ENCODE results near the gene MAP1LC3B2.
"Not testable (repeated sequence)": the region's sequence is repeated elsewhere in the genome, so short reads cannot be mapped to it uniquely, and the experiment has no call there.

The MAP1LC3B2 gene

DNA sequence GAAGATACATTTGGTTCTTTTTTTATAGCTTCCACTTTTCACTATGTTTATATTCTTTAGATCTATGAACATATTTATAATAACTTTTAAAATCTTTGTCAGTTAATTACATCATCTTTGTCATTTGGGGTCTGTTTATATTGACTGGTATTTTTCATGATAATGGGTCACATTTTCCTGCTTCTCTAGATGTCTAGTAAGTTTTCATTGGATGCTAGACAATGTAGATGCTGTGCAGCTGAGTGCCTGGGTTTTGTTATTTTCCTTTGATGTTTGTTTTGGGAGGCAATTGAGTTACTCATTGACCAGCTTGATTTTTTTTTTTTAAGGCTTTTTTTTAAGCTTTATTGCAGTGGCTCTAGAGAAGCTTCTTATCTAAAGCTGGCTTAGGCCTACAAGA, 4.9 kb downstream of the MAP1LC3B2 start:
- no peak overlapping the region for H3K27ac ChIP-seq
- no peak for DNase-seq (ENCODE audit: low spot score)
- POLR2A ChIA-PET (ENCODE audit: low non-redundant PET), result no interaction called here
- CTCF ChIA-PET, result interaction anchor here (0.7 kb wide), 1 partner anchor 536 kb away, joined by 4 read pairs; no protein-coding TSS in a partner anchor
- TF ChIP-seq, protein P1, sequence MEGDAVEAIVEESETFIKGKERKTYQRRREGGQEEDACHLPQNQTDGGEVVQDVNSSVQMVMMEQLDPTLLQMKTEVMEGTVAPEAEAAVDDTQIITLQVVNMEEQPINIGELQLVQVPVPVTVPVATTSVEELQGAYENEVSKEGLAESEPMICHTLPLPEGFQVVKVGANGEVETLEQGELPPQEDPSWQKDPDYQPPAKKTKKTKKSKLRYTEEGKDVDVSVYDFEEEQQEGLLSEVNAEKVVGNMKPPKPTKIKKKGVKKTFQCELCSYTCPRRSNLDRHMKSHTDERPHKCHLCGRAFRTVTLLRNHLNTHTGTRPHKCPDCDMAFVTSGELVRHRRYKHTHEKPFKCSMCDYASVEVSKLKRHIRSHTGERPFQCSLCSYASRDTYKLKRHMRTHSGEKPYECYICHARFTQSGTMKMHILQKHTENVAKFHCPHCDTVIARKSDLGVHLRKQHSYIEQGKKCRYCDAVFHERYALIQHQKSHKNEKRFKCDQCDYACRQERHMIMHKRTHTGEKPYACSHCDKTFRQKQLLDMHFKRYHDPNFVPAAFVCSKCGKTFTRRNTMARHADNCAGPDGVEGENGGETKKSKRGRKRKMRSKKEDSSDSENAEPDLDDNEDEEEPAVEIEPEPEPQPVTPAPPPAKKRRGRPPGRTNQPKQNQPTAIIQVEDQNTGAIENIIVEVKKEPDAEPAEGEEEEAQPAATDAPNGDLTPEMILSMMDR (conservative IDR thresholded peaks at IDR 0.05; ENCODE audit: low read depth), result no peak

DNA sequence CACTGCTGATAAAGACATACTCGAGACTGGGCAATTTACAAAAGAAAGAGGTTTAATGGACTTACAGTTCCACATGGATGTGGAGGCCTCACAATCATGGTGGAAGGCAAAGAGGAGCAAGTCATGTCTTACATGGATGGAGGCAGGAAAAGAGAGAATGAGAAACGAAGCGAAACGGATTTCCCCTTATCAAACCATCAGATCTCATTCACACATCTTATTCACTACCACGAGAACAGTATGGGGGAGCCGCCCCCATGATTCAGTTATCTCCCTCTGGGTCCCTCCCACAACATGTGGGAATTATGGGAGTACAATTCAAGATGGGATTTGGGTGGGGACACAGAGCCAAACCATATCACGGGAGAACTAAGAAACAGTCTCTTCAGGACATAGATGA, 6.0 kb downstream of the MAP1LC3B2 start:
- DNase-seq (ENCODE audit: low spot score); H3K27ac ChIP-seq; CTCF ChIA-PET; POLR2A ChIA-PET (ENCODE audit: low non-redundant PET): not testable (repeated sequence)

DNA sequence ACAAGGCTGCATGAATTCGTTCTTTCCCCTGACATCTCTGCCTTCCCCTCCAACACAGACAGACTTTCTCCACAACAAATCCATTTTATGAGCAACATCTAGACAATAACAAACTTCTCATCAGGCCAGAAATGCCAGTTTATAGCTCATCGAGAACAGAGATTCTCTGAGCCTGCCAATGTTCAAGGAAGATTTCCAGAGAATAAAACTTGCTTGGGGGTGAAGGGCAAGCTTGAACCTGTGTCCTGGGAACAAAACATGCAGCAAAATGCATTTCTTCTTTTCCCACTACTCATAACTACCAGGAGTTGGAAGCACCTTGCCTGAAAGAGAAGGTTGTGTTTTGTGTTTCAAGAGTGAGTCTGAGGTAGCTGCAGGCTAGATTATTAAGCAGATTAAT, 6.8 kb downstream of the MAP1LC3B2 start:
- no peak for DNase-seq (ENCODE audit: low spot score)
- TF ChIP-seq, protein P1 (conservative IDR thresholded peaks at IDR 0.05; ENCODE audit: low read depth), result no peak
- no peak overlapping the region for H3K27ac ChIP-seq
- CTCF ChIA-PET, result no interaction called here
- POLR2A ChIA-PET (ENCODE audit: low non-redundant PET), result no interaction called here

DNA sequence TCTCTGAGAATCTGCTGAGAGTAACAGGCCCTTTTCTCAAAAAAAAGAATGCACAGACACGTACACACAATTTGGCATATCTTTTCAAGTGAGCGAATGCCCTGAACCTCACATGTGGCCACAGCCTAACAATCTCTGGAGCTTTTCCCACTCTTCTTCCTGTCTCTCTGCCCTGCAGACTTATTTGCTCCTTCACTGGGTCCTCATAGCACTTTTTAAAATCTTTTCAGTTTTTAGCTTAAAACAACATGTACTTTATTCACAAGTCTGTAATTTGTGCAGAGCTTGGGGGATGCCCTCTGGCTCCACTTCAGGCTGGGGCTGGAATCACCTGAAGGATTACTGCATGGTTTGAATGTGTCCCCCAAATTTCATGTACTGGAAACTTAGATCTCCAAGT, 9.0 kb downstream of the MAP1LC3B2 start:
- CTCF ChIA-PET, result no interaction called here
- H3K27ac ChIP-seq, result no peak overlapping the region
- TF ChIP-seq, protein P1 (conservative IDR thresholded peaks at IDR 0.05; ENCODE audit: low read depth), result no peak
- POLR2A ChIA-PET (ENCODE audit: low non-redundant PET), result no interaction called here
- no peak for DNase-seq (ENCODE audit: low spot score)

DNA sequence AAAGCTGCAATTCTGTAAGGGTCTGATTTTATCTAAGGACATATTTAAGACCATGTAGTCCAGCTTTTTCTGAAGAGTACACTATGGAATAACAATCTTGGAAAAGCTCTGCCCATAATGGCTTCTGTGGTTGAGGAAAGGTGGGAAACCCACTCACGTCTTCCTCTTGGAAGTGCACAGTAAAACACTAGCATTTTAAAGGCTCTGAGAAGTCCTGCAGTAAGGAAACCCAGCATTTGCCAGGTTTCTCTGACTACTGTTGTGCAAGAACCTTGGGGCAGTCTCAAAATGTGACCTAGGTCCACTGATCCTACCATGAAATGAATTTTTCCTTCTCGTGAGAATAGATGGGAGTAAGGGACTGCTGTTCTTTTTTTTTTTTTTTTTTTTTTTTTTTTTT, 11.9 kb downstream of the MAP1LC3B2 start:
- ChIA-PET CTCF (no interaction called here), POLR2A (ENCODE audit: low non-redundant PET) (no interaction called here)
- TF ChIP-seq, protein P1 (conservative IDR thresholded peaks at IDR 0.05; ENCODE audit: low read depth), result no peak
- no peak overlapping the region for H3K27ac ChIP-seq
- no peak for DNase-seq (ENCODE audit: low spot score)

- no peak for DNase-seq (ENCODE audit: low spot score)
- no peak overlapping the region for H3K27ac ChIP-seq
- TF ChIP-seq, protein P1 (conservative IDR thresholded peaks at IDR 0.05; ENCODE audit: low read depth), result no peak
- CTCF ChIA-PET, result interaction anchor here (0.6 to 1.1 kb wide), 2 partner anchors 17 to 135 kb away, joined by 3 to 7 read pairs; no protein-coding TSS in a partner anchor
- POLR2A ChIA-PET (ENCODE audit: low non-redundant PET), result no interaction called here
Measured at GRCh38 chr12:116573776-116574175, 14.6 kb downstream of the MAP1LC3B2 start.

- CTCF ChIA-PET, result interaction anchor here (0.7 kb wide), 1 partner anchor 98 kb away, joined by 3 read pairs; no protein-coding TSS in a partner anchor
- POLR2A ChIA-PET (ENCODE audit: low non-redundant PET); H3K27ac ChIP-seq; DNase-seq (ENCODE audit: low spot score): not testable (repeated sequence)
Measured at GRCh38 chr12:116575754-116576153, 16.6 kb downstream of the MAP1LC3B2 start.

DNA sequence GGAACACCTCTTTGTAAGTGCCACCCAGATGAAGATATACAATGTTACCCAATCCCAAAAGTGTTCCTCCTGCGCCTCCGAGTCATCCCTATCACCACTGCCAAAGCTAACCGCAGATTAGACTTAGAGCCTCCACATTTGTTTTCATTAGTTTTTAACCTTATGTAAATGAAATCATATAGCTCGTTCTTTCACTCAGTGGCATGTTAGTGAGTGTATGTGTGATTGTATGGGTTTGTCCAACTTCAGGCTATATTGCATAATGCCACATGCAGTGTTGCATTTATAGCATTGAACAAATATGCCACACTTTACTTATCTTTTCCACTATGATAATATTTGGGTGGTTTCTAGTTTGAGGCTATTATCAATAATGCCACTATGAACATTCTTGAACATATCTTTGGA, 18.0 kb downstream of the MAP1LC3B2 start:
- no peak overlapping the region for H3K27ac ChIP-seq
- no peak for DNase-seq (ENCODE audit: low spot score)
- ChIA-PET CTCF (no interaction called here), POLR2A (ENCODE audit: low non-redundant PET) (no interaction called here)
- TF ChIP-seq, protein P1 (conservative IDR thresholded peaks at IDR 0.05; ENCODE audit: low read depth), result no peak

Data from RWPE1 (cell line).